GM10847 (cell line): Measurements from ENCODE around the gene FRY.

ENCODE experiments used
- POLR2A ChIP-seq: IDR thresholded peaks from 2 replicates; pipeline ENCODE4 v1.6.1; 2011; ENCODE audit not compliant: insufficient read length; ENCODE audit errors: extremely low read depth

Gene FRY

GRCh38 chr13:32199168-32199567 is 167.6 kb downstream of the FRY start:
- no peak for TF ChIP-seq POLR2A

- TF ChIP-seq POLR2A: no peak
Observed at GRCh38 chr13:32200741-32201140, 169.2 kb downstream of the FRY start.

- no peak for TF ChIP-seq POLR2A
Observed at GRCh38 chr13:32201809-32202208, 170.2 kb downstream of the FRY start.

DNA sequence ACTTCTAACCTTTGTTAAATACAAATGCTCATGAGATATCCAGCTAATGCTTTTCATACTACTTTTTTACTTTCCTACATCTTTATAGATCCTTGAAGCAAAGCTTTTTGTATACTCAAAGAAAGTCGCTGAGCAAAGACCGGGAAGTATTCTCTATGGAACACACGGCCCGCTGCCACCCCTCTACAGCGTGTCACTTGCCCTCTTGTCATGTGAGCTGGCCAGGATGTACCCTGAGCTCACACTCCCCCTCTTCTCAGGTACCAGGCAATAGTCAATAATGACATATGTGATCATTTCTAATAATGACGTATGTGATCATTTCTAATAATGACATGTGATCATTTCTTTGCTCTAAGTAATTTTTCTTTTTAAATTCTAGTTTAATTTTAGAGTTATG is 170.7 kb downstream of the FRY start:
- TF ChIP-seq POLR2A: no peak

GRCh38 chr13:32203221-32203620 is 171.6 kb downstream of the FRY start:
- TF ChIP-seq POLR2A: no peak

- TF ChIP-seq POLR2A: no peak
Observed at GRCh38 chr13:32203736-32204135, 172.2 kb downstream of the FRY start.

DNA sequence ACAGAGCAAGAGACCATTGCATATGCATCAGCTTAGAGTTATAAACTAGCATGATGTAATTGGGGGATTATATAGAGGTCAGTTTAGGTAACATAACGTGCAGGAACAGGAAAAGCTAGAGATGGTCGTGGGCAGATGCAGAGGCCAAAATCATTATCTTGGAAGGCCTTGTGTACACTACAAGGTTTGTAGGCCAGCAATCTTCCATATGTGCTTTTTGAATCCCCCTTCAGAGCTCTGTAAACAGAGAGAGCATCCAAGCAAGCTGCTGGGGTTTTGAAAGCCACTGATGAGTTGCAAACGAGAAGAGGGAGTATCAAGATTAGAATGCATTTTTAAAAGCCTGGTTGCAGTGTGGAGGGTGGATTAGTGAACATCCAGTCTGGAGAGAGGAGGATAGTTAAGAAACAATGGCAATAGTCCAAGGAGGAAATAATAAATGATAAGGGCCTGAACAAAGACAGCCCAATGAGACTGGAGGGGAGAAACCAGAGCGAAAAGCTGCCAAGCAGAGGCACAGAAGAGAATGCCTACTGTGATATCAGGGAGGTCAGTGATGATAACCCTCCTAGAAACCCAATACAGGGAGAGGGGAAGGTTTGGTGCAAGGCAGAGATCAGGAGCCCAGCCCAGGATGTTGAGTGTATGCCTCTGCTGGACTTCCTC is 174.0 kb downstream of the FRY start:
- TF ChIP-seq POLR2A: no peak

DNA sequence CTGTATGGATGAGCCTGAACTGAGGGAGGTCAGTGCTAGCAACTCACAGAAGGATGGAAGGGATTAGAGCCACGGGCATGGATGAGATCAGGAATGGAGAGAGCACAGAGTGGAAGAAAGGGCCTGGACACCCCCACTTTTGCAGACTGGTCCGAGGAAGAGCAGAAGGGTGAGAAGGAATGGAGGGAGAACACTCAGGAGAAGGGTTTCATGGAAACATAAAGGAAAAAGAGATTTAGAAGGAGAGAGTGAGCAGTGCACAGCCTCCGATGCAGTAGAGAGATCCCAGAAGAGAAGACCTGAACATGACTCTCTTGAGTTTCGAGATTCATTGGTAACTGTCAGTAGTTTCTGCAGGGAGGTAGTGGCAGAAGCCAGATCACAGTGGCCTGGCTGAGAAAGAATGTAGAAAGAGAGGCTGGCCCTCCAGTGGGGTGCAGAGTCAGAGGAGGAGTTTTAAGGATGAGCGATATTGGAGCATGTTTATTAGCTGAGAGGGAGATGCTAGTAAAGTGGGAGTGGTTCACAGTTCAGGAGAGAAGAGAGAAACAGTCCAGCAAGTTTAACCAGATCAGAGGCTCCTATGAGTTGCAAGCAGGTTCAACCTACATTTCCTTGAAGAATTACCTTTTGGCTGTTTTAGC is 174.6 kb downstream of the FRY start:
- no peak for TF ChIP-seq POLR2A

DNA sequence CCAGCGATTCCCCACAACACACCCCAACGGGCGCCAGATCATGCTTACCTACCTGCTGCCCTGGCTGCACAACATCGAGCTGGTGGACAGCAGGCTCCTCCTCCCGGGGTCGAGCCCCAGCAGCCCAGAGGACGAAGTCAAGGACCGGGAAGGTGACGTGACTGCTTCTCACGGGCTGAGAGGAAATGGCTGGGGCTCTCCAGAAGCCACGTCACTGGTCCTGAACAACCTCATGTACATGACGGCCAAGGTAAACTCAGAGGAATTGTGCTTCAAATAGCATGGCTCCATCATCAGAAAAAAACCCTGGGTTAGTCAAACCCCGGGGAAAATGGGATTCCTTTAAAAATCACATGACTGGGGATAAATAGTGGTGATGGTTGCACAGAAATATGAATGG is 177.3 kb downstream of the FRY start:
- TF ChIP-seq POLR2A: no peak

DNA sequence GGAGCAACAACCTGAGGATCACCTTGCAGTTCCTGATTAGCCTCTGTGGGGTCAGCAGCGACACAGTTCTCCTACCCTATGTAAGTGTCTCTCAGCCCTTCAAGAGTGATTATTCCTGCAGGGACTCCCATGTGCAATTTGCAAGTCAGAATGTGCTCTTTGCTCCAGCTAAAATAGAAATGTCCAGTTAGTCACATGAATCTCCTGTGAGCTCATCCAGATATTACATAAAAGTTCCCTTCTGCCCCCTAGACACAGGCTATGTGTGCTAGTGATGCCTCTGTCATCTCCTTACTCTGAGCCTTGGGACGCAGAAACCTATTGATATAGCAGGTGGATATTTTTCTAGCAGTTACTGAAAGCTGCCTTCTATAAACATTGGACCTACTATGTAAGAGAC is 178.1 kb downstream of the FRY start:
- TF ChIP-seq POLR2A: no peak

DNA sequence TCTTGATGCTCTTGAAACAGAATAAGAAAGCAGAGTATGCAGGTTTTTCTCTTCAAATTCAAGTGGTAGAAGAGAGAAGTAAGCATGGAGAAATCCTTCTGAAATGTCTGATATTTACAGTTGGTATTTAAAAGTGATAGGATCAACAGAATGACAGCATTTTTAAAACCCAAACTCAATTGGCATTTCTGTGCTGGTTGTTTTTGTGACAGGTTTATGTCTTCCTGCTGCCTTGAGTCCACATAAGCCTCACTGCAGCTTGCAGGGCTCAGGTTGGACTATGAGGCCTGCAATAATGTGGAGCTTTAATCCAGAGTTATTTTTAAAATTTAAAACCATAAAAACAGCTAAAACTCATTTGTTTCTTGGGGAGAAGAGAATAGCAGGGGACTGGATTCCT is 178.5 kb downstream of the FRY start:
- no peak for TF ChIP-seq POLR2A

DNA sequence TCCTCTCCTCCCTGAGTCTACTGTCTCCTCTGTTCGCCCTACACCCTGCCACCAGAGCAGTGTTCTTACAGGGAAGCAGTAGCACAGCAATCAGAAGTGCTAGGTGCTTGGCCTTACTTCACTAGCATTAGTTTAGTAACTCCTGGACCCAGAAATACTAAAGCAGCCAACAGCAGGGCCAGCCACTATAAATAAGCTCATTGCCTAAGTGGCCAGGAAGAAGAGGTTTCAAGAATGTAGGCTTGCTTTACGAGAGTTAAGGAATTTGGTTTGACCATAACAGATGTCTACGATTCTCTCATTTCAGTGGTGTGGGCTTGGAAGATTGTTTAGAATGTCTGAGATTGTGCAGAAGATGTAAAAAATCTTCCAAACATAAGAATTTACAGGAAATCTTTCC is 180.2 kb downstream of the FRY start:
- TF ChIP-seq POLR2A: no peak

GRCh38 chr13:32212421-32212820 is 180.8 kb downstream of the FRY start:
- no peak for TF ChIP-seq POLR2A

GRCh38 chr13:32213626-32214025 is 182.1 kb downstream of the FRY start:
- no peak for TF ChIP-seq POLR2A

- no peak for TF ChIP-seq POLR2A
Observed at GRCh38 chr13:32214071-32214470, 182.5 kb downstream of the FRY start.

DNA sequence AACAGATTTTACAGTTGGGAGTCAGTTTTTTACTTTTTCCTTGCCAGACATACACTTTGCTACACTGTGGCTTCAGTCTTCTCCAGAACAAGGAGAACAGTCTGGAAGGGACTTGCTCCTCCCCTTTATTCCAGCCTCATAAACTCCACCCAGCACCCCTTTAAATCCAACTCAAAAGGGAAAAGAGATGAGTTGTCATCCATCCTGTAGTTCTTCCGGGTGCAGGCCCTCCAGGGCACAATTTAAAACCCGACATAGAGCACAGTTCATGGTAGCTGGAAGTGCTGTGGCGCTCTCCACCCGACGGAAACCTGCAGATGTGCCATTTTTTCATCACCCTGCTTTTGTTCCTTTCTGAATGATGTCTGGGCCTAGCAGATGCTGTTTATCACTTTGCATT is 184.7 kb downstream of the FRY start:
- no peak for TF ChIP-seq POLR2A
